GM23338 (cell line): ENCODE measurements around the gene REG3A.

Source experiments
- CREB1 ChIP-seq: fragments of 250-450 bp; sonication (Bioruptor Pico); IDR thresholded peaks from 2 replicates; pipeline ENCODE4 v1.5.0; 2020; ENCODE audit warnings: low read depth, mild to moderate bottlenecking, moderate library complexity
- EZH2 ChIP-seq: fragments of 200-600 bp; sonication (generic); IDR thresholded peaks from one replicate; pipeline ENCODE4 v1.8.0; 2017; ENCODE audit warnings: antibody characterized with exemption, mild to moderate bottlenecking, low read depth; ENCODE audit not compliant: unreplicated experiment
- JUNB ChIP-seq: IDR thresholded peaks from one replicate; pipeline ENCODE4 v1.6.1; 2016; ENCODE audit warnings: antibody characterized with exemption; ENCODE audit not compliant: unreplicated experiment
- POLR2AphosphoS5 ChIP-seq: IDR thresholded peaks from 2 replicates; pipeline ENCODE4 v1.6.1; 2016; ENCODE audit warnings: antibody characterized with exemption, low read depth
- STAT1 ChIP-seq: IDR thresholded peaks from one replicate; pipeline ENCODE4 v1.6.1; 2016; ENCODE audit warnings: antibody characterized with exemption; ENCODE audit not compliant: unreplicated experiment
- ZNF114 ChIP-seq: fragments of 250-450 bp; sonication (Bioruptor Pico); IDR thresholded peaks from 2 replicates; pipeline ENCODE4 v1.5.0; 2020; ENCODE audit warnings: mild to moderate bottlenecking, moderate library complexity
- ZNF331 ChIP-seq: fragments of 250-450 bp; sonication (Bioruptor Pico); IDR thresholded peaks from 2 replicates; pipeline ENCODE4 v1.5.0; 2020; ENCODE audit warnings: low read depth, mild to moderate bottlenecking, moderate library complexity
- TF ChIP-seq, protein P1 (sequence below), 2 experiments: fragments of 200-600 bp in 1 of 2; sonication (generic) in 1 of 2; conservative IDR thresholded peaks; 2 replicates each; pipeline versions ENCODE4 v1.5.1 to v1.6.1; 2016 to 2017; ENCODE audit warnings: antibody characterized with exemption in 2 of 2, low read depth in 2 of 2, mild to moderate bottlenecking in 2 of 2, moderate library complexity in 1 of 2
- TF ChIP-seq, protein P2 (sequence below): IDR thresholded peaks from one replicate; pipeline ENCODE4 v1.6.1; 2018; ENCODE audit warnings: antibody characterized with exemption; ENCODE audit not compliant: unreplicated experiment

DNA sequence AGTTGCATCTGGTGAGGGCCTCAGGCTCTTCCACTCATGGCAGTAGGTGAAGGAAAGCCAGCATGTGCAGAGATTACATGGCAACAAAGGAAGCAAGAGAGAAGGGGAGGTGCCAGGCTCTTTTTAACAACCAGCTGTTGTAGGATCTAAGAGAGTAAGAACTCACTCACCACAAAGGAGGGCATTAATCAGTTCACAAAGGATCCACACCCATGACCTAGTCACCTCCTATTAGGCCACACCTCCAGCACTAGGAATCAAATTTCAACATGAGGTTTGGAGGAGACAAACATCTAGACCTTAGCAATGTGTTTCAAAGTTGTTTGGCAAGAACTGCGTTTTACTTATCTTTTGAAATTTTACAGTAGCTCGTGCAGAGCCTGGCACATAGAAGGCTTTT lies 20.5 kb upstream of the REG3A start:
- TF ChIP-seq EZH2 (no peak), POLR2AphosphoS5 (no peak), CREB1 (CRISPR knock-in tag) (no peak), JUNB (no peak), STAT1 (no peak), ZNF331 (CRISPR knock-in tag) (no peak), ZNF114 (CRISPR knock-in tag) (no peak)
- TF ChIP-seq, protein P1, sequence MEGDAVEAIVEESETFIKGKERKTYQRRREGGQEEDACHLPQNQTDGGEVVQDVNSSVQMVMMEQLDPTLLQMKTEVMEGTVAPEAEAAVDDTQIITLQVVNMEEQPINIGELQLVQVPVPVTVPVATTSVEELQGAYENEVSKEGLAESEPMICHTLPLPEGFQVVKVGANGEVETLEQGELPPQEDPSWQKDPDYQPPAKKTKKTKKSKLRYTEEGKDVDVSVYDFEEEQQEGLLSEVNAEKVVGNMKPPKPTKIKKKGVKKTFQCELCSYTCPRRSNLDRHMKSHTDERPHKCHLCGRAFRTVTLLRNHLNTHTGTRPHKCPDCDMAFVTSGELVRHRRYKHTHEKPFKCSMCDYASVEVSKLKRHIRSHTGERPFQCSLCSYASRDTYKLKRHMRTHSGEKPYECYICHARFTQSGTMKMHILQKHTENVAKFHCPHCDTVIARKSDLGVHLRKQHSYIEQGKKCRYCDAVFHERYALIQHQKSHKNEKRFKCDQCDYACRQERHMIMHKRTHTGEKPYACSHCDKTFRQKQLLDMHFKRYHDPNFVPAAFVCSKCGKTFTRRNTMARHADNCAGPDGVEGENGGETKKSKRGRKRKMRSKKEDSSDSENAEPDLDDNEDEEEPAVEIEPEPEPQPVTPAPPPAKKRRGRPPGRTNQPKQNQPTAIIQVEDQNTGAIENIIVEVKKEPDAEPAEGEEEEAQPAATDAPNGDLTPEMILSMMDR (conservative IDR thresholded peaks at IDR 0.05; ENCODE audit: low read depth in 2 of 2), result no peak
- TF ChIP-seq, protein P2, sequence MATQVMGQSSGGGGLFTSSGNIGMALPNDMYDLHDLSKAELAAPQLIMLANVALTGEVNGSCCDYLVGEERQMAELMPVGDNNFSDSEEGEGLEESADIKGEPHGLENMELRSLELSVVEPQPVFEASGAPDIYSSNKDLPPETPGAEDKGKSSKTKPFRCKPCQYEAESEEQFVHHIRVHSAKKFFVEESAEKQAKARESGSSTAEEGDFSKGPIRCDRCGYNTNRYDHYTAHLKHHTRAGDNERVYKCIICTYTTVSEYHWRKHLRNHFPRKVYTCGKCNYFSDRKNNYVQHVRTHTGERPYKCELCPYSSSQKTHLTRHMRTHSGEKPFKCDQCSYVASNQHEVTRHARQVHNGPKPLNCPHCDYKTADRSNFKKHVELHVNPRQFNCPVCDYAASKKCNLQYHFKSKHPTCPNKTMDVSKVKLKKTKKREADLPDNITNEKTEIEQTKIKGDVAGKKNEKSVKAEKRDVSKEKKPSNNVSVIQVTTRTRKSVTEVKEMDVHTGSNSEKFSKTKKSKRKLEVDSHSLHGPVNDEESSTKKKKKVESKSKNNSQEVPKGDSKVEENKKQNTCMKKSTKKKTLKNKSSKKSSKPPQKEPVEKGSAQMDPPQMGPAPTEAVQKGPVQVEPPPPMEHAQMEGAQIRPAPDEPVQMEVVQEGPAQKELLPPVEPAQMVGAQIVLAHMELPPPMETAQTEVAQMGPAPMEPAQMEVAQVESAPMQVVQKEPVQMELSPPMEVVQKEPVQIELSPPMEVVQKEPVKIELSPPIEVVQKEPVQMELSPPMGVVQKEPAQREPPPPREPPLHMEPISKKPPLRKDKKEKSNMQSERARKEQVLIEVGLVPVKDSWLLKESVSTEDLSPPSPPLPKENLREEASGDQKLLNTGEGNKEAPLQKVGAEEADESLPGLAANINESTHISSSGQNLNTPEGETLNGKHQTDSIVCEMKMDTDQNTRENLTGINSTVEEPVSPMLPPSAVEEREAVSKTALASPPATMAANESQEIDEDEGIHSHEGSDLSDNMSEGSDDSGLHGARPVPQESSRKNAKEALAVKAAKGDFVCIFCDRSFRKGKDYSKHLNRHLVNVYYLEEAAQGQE, result no peak
